GM23338 (cell line): ENCODE measurements around the gene TNNT1.

Experiments used
- CTCF ChIP-seq, 2 experiments: fragments of 200-600 bp in 1 of 2; sonication (generic) in 1 of 2; conservative IDR thresholded peaks; 2 replicates each; pipeline versions ENCODE4 v1.5.1 to v1.6.1; 2016 to 2017; ENCODE audit warnings: antibody characterized with exemption in 2 of 2, low read depth in 2 of 2, mild to moderate bottlenecking in 2 of 2, moderate library complexity in 1 of 2
- ETS1 ChIP-seq: IDR thresholded peaks from 2 replicates; pipeline ENCODE4 v1.6.1; 2016; ENCODE audit warnings: antibody characterized with exemption
- EZH2 ChIP-seq: fragments of 200-600 bp; sonication (generic); IDR thresholded peaks from one replicate; pipeline ENCODE4 v1.8.0; 2017; ENCODE audit warnings: antibody characterized with exemption, mild to moderate bottlenecking, low read depth; ENCODE audit not compliant: unreplicated experiment
- EZH2phosphoT487 ChIP-seq: fragments of 200-600 bp; sonication (generic); IDR thresholded peaks from one replicate; pipeline ENCODE4 v1.8.1; 2018; ENCODE audit warnings: antibody characterized with exemption; ENCODE audit not compliant: unreplicated experiment
- POLR2AphosphoS5 ChIP-seq: IDR thresholded peaks from 2 replicates; pipeline ENCODE4 v1.6.1; 2016; ENCODE audit warnings: antibody characterized with exemption, low read depth
- ZNF114 ChIP-seq: fragments of 250-450 bp; sonication (Bioruptor Pico); IDR thresholded peaks from 2 replicates; pipeline ENCODE4 v1.5.0; 2020; ENCODE audit warnings: mild to moderate bottlenecking, moderate library complexity
- ZNF462 ChIP-seq: fragments of 250-450 bp; sonication (Bioruptor Pico); IDR thresholded peaks from 2 replicates; pipeline ENCODE4 v1.5.0; 2020; ENCODE audit warnings: mild to moderate bottlenecking, moderate library complexity

GRCh38 chr19:55115446-55116065 lies 33.5 kb downstream of the TNNT1 start:
- TF ChIP-seq CTCF (conservative IDR thresholded peaks at IDR 0.05; ENCODE audit: low read depth in 2 of 2): no peak
- TF ChIP-seq POLR2AphosphoS5: no peak
- no peak for TF ChIP-seq EZH2
- no peak for TF ChIP-seq ETS1
- no peak for TF ChIP-seq ZNF114
- no peak for TF ChIP-seq EZH2phosphoT487
- no peak for TF ChIP-seq ZNF462 (CRISPR knock-in tag)
